Activated CD4-positive, alpha-beta T cell treated with anti-CD3 and anti-CD28 coated beads for 36 hours (primary cell): ENCODE measurements around the gene CD36. TPM values are rescaled to one million over a fixed set of nuclear protein-coding genes. Genes with fewer than 3 reads are reported as not detected.

Experiments
- ATAC-seq: fragments of 200-7000 bp; cut with Tn5 transposase; one replicate; pipeline ENCODE4 v1.10.0; 2021; ENCODE audit warnings: mild to moderate bottlenecking, moderate library complexity
- CTCF ChIA-PET: fragments of 350-600 bp; sonication (Branson Sonifier 250); formaldehyde crosslinking; loops from one replicate; lab custom pipeline; 2021; ENCODE audit warnings: antibody characterized with exemption; lab: Charles Lee
- POLR2A ChIA-PET: fragments of 350-600 bp; sonication (Branson Sonifier 250); formaldehyde crosslinking; loops from one replicate; lab custom pipeline; 2021; ENCODE audit warnings: antibody characterized with exemption, inconsistent platforms; lab: Charles Lee
- DNase-seq: peaks from one replicate; pipeline ENCODE4 v3.0.0-alpha.2; 2020
- H3K27ac Mint-ChIP-seq: one replicate; pipeline ENCODE4 v1.8.0; 2021; ENCODE audit warnings: mixed read lengths
- H3K27me3 Mint-ChIP-seq: one replicate; pipeline ENCODE4 v1.8.0; 2021; ENCODE audit warnings: mixed read lengths
- H3K36me3 Mint-ChIP-seq: one replicate; pipeline ENCODE4 v1.8.0; 2021; ENCODE audit warnings: low read depth, mixed read lengths
- H3K4me1 Mint-ChIP-seq: one replicate; pipeline ENCODE4 v1.8.0; 2021; ENCODE audit warnings: mixed read lengths
- H3K4me3 Mint-ChIP-seq: one replicate; pipeline ENCODE4 v1.8.0; 2021; ENCODE audit warnings: mild to moderate bottlenecking, moderate library complexity, mixed read lengths
- H3K9me3 Mint-ChIP-seq: one replicate; pipeline ENCODE4 v1.8.0; 2021; ENCODE audit warnings: low read depth, mixed read lengths
- intact Hi-C, 2 experiments: fragments of 100-400 bp; cut with DNase I in 1 of 2; cut with micrococcal nuclease in 1 of 2; formaldehyde crosslinking; loops; one replicate each; pipeline versions ENCODE4 v1.14.2 to v1.15.1; 2022 to 2024; cut with DNase I, micrococcal nuclease
- total RNA-seq, 2 experiments: library from RNA; stranded (reverse); gene quantifications; one replicate each; pipeline ENCODE4 v1.2.3, GENCODE V29; 2021

CD36 gene
- total RNA-seq, 2 experiments from 2014 or later: not detected

- Mint-ChIP-seq H3K4me1 (no peaks in the 10 kb centered on the region), H3K36me3 (no peaks in the 10 kb centered on the region), H3K27ac (no peak overlapping the region), H3K9me3 (no peaks in the 10 kb centered on the region), H3K27me3 (no peaks in the 10 kb centered on the region), H3K4me3 (no peak overlapping the region)
- ATAC-seq: no peak
- intact Hi-C loops: no loop called here
- CTCF ChIA-PET: no interaction called here
- no peak for DNase-seq
- POLR2A ChIA-PET: no interaction called here
These were observed 39.2 kb downstream of the CD36 start for GRCh38 chr7:80677629-80678028.

DNA sequence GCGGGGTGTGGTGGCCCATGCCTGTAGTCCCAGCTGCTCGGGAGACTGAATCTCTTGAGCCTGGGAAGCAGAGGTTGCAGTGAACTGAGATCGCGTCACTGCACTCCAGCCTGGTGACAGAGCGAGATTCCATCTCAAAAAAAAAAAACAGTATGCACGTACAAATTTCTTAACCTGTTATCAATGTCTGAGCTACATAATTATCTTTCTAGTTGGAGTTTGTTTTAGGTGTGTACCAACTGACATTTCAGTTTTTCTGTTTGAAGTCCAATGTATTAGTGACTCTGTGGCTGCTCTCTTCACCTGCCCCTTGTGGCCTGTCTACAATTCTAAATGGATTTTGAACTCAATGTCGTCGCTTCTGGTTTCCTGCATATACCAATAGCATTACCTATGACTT is 40.3 kb downstream of the CD36 start:
- intact Hi-C loops: no loop called here
- Mint-ChIP-seq H3K27ac (no peak overlapping the region), H3K27me3 (no peaks in the 10 kb centered on the region), H3K9me3 (no peaks in the 10 kb centered on the region), H3K4me3 (no peak overlapping the region), H3K36me3 (no peaks in the 10 kb centered on the region), H3K4me1 (no peaks in the 10 kb centered on the region)
- DNase-seq: no peak
- ATAC-seq: no peak
- ChIA-PET POLR2A (no interaction called here), CTCF (interaction anchor here (0.8 kb wide), 1 partner anchor 810 kb away, joined by 3 read pairs; no protein-coding TSS in a partner anchor)

DNA sequence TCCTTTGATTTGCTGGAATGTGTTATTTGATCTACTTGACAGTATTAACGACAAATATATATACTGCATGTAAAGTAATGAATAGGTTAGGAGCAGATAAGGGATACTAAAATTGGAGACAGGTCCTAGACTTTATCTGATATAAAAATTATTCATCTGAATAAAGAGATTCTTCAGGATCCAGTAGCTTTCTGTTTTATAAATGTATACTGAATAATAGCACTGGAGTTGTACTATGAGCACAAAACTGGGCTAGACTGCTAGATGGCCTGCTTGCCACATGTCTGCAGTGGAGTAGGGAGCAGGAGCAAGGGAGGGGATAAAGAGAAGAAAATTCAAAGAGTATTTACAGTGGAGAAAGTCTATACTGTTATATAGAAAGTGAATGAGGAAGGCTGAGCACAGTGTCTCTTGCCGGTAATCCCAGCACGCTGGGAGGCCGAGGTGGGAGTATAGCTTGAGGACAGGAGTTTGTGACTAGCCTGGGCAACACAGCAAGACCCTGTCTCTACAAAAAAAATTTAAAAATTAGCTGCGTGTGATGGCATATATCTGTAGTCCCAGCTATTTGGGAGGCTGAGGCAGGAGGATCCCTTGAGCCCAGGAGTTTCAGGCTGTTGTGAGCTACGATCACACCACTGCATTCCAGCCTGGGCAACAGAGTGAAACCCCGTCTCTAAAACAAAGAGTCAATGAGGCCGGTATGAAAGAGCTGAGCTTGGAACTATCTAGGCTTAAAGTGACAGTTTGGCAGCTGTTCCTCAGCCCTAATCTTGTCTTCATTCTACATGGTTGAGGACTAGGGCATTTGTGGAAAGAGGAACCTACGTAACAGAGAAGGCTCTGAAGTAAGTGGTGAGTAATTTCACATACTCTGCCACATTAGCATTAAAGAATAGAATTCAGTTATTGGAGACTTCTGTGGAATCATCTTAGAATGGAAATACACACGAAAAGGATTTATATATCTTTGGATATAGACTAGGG is 41.8 kb downstream of the CD36 start:
- Mint-ChIP-seq H3K4me3 (no peak overlapping the region), H3K27me3 (no peaks in the 10 kb centered on the region), H3K9me3 (no peaks in the 10 kb centered on the region), H3K4me1 (no peaks in the 10 kb centered on the region), H3K27ac (no peak overlapping the region), H3K36me3 (no peaks in the 10 kb centered on the region)
- intact Hi-C loops: loop anchor here in 1 of 2 experiments (2.0 kb wide), 1 partner anchor 71 kb away; no protein-coding TSS in a partner anchor
- no peak for ATAC-seq
- DNase-seq: no peak
- POLR2A ChIA-PET: no interaction called here
- CTCF ChIA-PET: interaction anchor here (1.1 kb wide), 1 partner anchor 18 kb away, joined by 3 read pairs; no protein-coding TSS in a partner anchor

DNA sequence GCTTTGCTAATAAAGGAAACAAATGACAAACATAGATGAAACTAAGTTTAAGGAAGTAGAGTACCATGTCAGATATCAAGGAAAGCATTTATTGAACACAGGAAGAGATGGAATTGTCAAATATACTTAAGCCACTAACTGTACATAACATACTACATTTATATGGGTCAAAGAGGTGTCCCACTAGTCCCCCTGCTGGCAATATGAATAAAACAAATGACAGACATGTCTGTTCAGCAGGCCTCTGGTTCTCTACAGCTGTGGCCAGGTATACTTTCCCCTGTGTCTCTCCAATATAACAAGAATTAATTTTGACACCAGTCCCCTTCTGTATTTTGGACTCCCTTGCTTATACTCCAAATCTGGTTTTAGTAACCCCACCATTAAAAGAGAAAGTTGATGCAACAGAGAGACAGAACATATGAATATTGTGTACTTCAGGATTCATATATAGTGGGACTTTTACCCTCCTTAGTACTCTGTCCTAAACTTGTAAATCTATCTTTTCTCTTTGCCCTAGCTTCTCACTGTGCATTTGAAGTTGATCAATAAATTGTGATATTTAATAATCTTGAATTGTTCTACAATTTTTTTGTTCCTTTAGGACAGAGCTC is 42.9 kb downstream of the CD36 start:
- Mint-ChIP-seq H3K4me1 (no peaks in the 10 kb centered on the region), H3K27ac (no peak overlapping the region), H3K27me3 (peaks cover 2% of the 10 kb centered on the region), H3K9me3 (no peaks in the 10 kb centered on the region), H3K36me3 (no peaks in the 10 kb centered on the region), H3K4me3 (no peak overlapping the region)
- ChIA-PET POLR2A (no interaction called here), CTCF (no interaction called here)
- intact Hi-C loops: loop anchor here in 1 of 2 experiments (2.0 kb wide), 1 partner anchor 69 kb away; no protein-coding TSS in a partner anchor
- ATAC-seq (no peak), DNase-seq (no peak)

- ATAC-seq (no peak), DNase-seq (no peak)
- intact Hi-C loops: no loop called here
- Mint-ChIP-seq H3K27ac (no peak overlapping the region), H3K27me3 (peaks cover 2% of the 10 kb centered on the region), H3K36me3 (no peaks in the 10 kb centered on the region), H3K4me3 (no peak overlapping the region), H3K4me1 (no peaks in the 10 kb centered on the region), H3K9me3 (no peaks in the 10 kb centered on the region)
- ChIA-PET CTCF (no interaction called here), POLR2A (no interaction called here)
These were observed 44.3 kb downstream of the CD36 start for GRCh38 chr7:80682744-80683143.

DNA sequence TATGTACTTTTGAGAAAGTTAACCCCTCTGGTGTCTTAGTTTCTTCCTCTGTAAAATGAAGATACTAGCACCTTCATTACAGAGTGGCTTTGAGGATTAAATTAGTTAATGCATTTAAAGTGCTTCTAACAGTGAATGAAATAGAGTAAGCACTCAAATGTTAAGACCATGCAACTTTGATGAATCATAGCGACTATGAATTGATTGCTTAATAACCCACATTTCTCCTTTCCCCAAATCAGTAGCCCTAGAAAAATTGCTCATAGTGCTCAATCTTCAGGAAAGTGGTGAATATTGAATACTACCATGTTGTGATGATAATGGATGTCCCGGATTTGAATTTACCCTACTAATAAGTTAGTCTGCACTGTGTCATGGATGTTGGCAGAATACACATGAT is 48.1 kb downstream of the CD36 start:
- Mint-ChIP-seq H3K27me3 (peaks cover 5% of the 10 kb centered on the region), H3K9me3 (no peaks in the 10 kb centered on the region), H3K4me3 (no peak overlapping the region), H3K36me3 (no peaks in the 10 kb centered on the region), H3K4me1 (no peaks in the 10 kb centered on the region), H3K27ac (no peak overlapping the region)
- ChIA-PET CTCF (no interaction called here), POLR2A (no interaction called here)
- ATAC-seq: no peak
- intact Hi-C loops: no loop called here
- no peak for DNase-seq

- Mint-ChIP-seq H3K27ac (no peak overlapping the region), H3K4me1 (no peaks in the 10 kb centered on the region), H3K36me3 (no peaks in the 10 kb centered on the region), H3K27me3 (no peaks in the 10 kb centered on the region), H3K9me3 (peaks cover 1% of the 10 kb centered on the region), H3K4me3 (no peak overlapping the region)
- intact Hi-C loops: loop anchor here (1.0 kb wide), 1 partner anchor 771 kb away; no protein-coding TSS in a partner anchor
- ChIA-PET CTCF (interaction anchor here (2.2 kb wide), 1 partner anchor 770 kb away, joined by 13 read pairs; no protein-coding TSS in a partner anchor), POLR2A (no interaction called here)
- ATAC-seq (no peak), DNase-seq (no peak)
These were observed 60.7 kb downstream of the CD36 start for GRCh38 chr7:80699045-80699638.

DNA sequence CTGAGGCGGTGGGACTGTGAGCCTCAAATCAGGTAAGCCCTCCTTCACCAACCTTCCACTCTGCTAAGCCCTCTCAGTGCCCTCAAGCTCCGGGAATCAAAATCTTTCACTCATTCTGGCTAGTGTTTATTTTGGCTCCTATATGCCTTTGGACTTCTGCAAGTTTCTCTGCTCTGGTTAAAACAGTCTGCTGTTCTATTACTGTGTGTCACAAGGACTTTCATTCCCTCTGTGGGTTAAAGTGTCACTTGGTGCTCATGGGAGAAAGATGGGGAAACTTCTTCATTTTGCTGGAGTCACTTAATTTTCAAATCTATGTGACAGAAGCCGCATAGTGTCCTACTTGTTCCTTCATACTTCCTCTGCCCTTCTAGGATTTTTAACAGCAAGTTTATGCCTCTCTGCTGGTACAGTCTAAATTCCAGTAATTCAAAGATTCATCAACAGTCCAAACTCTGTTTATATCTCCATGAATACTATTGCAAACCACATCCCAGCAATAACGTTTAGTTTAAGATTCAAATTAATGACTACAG is 61.3 kb downstream of the CD36 start:
- Mint-ChIP-seq H3K27ac (no peak overlapping the region), H3K4me3 (no peak overlapping the region), H3K27me3 (no peaks in the 10 kb centered on the region), H3K9me3 (no peaks in the 10 kb centered on the region), H3K4me1 (no peaks in the 10 kb centered on the region), H3K36me3 (no peaks in the 10 kb centered on the region)
- intact Hi-C loops: loop anchor here (1.0 kb wide), 1 partner anchor 771 kb away; no protein-coding TSS in a partner anchor
- POLR2A ChIA-PET: no interaction called here
- no peak for DNase-seq
- no peak for ATAC-seq
- CTCF ChIA-PET: no interaction called here

GRCh38 chr7:80703272-80703671 is 64.8 kb downstream of the CD36 start:
- no peak overlapping the region for H3K27ac Mint-ChIP-seq
- intact Hi-C loops: no loop called here
- no peak for ATAC-seq
- no peak for DNase-seq
- no peaks in the 10 kb centered on the region for H3K27me3 Mint-ChIP-seq
- POLR2A ChIA-PET: no interaction called here
- H3K9me3 Mint-ChIP-seq: no peaks in the 10 kb centered on the region
- no peaks in the 10 kb centered on the region for H3K36me3 Mint-ChIP-seq
- CTCF ChIA-PET: no interaction called here
- no peak overlapping the region for H3K4me3 Mint-ChIP-seq
- no peaks in the 10 kb centered on the region for H3K4me1 Mint-ChIP-seq

DNA sequence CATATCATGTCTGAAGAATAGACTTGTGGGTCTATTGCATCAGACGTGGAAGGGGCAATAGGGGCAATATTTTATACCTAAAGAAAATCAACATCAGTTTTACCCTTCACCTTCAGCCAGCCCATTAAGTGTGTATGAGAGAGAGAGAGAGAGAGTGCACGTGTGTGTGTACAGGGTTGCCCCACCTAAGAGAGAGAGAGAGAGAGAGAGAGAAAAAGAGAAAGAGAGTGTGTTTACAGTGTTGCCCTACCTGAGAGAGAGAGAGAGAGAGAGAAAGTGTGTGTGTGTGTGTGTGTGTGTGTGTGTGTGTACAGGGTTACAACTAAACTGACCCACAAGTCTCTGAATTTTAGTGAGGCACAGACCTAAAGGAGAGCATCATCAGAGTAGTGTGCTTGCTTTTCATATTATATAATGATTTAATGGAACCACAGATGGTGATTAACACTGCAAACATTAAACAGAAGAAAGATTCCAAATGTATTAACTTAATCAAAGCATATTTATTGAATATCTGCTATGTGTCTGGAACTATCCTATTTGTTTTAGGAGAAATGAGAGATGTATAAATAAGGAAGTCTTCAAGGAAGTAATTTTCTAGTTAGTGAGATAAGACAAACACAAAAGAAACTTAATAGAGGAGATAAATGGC is 66.8 kb downstream of the CD36 start:
- ChIA-PET CTCF (no interaction called here), POLR2A (no interaction called here)
- no peak for DNase-seq
- no peaks in the 10 kb centered on the region for H3K4me1 Mint-ChIP-seq
- no peak overlapping the region for H3K4me3 Mint-ChIP-seq
- no peak overlapping the region for H3K27ac Mint-ChIP-seq
- H3K9me3 Mint-ChIP-seq: no peaks in the 10 kb centered on the region
- H3K27me3 Mint-ChIP-seq: no peaks in the 10 kb centered on the region
- intact Hi-C loops: no loop called here
- ATAC-seq: no peak
- no peaks in the 10 kb centered on the region for H3K36me3 Mint-ChIP-seq

DNA sequence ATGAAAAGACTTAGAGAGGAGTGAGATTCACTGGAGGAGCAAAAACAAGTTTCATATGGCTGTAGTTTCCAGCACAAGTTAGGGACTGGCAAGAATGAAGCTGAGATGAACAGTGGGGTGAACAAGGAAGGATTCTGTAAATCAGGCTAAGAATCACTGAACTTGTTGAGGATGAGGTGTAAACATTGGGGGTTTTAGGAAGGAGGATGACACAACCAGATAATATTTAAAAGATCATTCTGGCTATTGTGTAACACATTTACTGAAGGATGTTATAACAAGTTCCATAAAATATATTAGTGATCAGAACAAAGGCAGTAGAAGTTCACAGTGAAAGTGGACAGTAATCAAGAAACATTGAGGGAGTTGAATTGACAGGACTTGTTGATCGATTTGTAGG is 68.9 kb downstream of the CD36 start:
- DNase-seq (no peak), ATAC-seq (no peak)
- H3K27me3 Mint-ChIP-seq: no peaks in the 10 kb centered on the region
- intact Hi-C loops: no loop called here
- no peak overlapping the region for H3K4me3 Mint-ChIP-seq
- H3K9me3 Mint-ChIP-seq: no peaks in the 10 kb centered on the region
- H3K36me3 Mint-ChIP-seq: no peaks in the 10 kb centered on the region
- ChIA-PET CTCF (no interaction called here), POLR2A (no interaction called here)
- H3K27ac Mint-ChIP-seq: no peak overlapping the region
- no peaks in the 10 kb centered on the region for H3K4me1 Mint-ChIP-seq
